GM12892 (cell line): ENCODE results near the gene RNF224.

ENCODE experiments used
- DNase-seq: peaks from one replicate; pipeline ENCODE4 v3.0.0; 2011; ENCODE audit not compliant: insufficient read length
- FAIRE-seq: peaks from 2 replicates; lab custom pipeline; 2011; peaks lifted over from hg19 to GRCh38; lab: Jason Lieb, UNC
- POLR2A ChIP-seq: IDR thresholded peaks from 2 replicates; pipeline ENCODE4 v1.6.1; 2011; ENCODE audit warnings: low read depth, low read length, control low read depth
- POLR2AphosphoS5 ChIP-seq: IDR thresholded peaks from 2 replicates; pipeline ENCODE4 v1.6.1; 2011; ENCODE audit warnings: low read depth, low read length, control low read depth
- TAF1 ChIP-seq: IDR thresholded peaks from 2 replicates; pipeline ENCODE4 v1.6.1; 2011; ENCODE audit warnings: low read depth, mild to moderate bottlenecking, control low read depth, low read length, borderline replicate concordance

The RNF224 gene

DNA sequence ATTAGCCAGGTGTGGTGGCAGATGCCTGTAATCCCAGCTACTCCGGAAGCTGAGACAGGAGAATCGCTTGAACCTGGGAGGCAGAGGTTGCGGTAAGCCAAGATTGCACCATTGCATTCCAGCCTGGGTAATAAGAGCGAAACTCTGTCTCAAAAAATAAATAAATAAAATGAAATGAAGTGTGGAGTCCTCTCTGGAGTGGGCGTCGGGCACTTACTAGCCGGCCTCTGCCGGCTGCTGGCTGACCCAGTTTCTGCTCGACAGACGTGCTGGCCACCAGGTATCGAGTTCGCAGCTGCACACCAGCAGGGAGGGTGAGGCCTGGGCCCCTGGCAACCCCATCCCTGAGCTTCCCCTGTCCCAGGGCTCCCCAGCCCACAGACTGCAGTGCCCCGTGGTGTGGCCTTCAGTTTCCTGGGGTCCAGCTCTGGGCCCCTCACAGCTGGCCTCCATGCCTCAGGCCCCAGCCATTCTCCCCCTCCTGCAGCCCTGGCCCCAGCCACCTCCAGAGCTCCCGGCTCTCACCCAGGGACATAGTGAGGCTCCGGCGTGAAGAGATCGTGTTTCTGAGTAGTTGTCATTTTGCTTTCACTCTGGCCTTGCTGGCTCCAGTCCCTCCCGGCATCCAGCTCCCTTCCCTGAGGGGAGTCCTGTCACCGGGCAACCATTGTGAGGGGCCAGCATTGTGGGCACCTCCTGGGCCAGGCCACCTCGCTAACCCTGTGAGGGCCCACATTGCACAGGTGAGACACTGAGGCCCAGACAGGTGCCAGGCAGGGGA, 20.0 kb downstream of the RNF224 start:
- FAIRE-seq (no peak), DNase-seq (no peak)
- no peak for TF ChIP-seq POLR2AphosphoS5
- no peak for TF ChIP-seq POLR2A
- TF ChIP-seq TAF1 = no peak

DNA sequence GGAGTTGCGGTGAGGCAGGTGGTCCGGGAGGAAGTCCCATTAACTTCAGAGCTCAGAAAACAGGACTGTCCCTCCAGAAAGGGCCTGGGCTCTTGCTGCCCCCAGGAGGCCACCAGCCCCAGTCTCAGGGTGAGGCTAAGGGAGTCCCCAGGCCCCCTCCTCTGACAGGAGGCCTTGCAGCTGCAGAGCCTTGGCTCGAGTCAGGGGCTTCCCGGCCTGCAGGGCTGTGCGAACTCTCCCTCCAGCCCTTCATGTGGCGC, 20.5 kb downstream of the RNF224 start:
- no peak for FAIRE-seq
- DNase-seq = no peak
- no peak for TF ChIP-seq TAF1
- TF ChIP-seq POLR2A = no peak
- no peak for TF ChIP-seq POLR2AphosphoS5

DNA sequence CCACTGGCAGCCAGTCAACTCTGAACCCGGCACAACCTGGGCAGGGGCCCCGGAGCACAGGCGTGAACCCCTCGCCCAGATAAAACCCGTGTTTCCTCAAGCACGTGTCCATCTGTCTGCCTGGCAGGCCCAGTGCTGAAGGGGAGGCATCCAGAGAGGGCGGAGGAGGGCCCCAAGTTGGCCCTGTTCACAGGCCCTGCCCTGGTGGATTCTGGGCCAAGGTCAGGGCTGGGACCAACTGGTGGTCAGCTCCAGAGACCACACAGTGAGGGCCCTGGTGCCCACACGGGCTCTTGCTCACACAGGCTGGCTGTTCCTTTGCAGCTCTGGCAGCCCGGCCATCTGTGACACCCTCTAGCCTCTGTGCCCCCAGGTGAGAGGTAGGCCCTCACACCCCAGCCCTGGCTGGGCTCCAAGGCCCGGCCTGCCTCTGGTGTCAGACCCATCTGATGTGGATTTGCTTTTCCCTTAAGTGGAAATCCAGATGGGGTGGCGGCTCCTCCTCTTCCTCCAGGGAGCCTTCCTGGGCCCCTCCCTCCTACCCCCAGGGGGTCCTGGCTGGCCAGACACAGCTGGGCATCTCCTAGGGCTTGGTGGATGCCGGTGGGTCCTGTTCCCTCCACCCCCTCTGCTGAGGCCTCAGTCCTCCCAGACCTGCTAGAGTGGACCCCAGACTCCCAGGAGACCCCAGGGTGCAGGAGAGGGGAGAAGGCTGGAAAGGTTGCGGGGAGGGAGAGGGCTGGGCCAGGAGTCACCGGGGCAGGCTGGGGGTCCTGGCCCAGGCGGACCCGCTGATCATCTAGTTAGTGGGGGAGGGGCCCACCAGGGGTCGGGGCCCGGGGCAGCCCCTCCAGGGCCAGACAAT, 23.3 kb downstream of the RNF224 start:
- FAIRE-seq (no peak), DNase-seq (no peak)
- no peak for TF ChIP-seq POLR2AphosphoS5
- TF ChIP-seq TAF1 = no peak
- no peak for TF ChIP-seq POLR2A

DNA sequence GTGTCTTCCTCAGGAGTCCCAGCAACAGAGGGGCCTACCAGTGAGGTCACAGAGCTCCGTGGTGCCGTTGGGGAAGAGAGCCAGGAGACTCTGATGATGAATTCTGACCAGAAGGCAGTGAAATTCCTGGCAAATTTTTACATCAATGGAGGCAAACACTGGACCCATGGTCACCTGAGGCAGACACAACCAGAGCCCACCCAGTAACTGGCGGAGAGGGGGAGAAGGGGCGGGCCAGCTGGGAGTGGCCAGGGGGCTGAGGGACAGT, 23.8 kb downstream of the RNF224 start, which contains the start of gene STPG3:
STPG3 (plus strand) TSS at position 93 of the 268 bp plus-strand sequence; CDS start at position 94, 1 bp downstream.
- no peak for FAIRE-seq
- no peak for DNase-seq
- TF ChIP-seq POLR2AphosphoS5 = no peak
- no peak for TF ChIP-seq TAF1
- TF ChIP-seq POLR2A = no peak

DNA sequence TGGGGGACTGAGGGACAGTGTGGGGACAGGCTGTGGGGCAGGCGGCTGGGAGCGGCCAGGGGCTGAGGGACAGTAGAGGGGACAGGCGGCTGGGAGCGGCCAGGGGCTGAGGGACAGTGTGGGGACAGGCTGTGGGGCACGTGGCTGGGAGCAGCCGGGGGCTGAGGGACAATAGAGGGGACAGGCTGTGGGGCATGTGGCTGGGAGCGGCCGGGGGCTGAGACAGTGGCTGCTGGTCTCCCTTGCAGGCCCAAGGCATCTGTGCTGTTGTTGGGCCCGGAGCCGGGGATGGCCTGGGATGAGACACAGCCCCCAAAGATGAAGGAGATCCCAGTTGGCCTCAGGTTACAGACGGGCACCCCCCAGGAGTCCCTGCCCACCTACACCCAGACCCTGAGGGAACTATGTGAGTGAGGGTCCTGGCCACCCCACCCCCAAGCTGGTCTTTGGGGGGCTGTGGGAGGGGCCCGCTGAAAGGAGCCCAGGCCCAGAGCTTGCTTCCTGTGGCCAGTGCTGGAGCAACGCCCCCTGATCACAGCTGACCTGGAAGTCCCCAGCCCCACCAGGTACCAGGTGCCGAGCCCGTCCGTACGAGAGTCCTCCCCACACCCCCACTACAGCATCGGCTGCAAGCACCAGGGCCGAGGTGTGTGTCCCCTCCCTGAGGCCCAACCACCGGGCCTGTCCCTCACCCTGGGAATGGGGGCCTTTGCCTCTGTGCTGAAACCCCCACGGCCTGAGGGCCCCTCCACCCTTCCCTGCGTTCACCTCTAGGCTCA, 24.4 kb downstream of the RNF224 start:
- DNase-seq (no peak), FAIRE-seq (no peak)
- no peak for TF ChIP-seq POLR2A
- TF ChIP-seq POLR2AphosphoS5 = no peak
- TF ChIP-seq TAF1 = no peak

DNA sequence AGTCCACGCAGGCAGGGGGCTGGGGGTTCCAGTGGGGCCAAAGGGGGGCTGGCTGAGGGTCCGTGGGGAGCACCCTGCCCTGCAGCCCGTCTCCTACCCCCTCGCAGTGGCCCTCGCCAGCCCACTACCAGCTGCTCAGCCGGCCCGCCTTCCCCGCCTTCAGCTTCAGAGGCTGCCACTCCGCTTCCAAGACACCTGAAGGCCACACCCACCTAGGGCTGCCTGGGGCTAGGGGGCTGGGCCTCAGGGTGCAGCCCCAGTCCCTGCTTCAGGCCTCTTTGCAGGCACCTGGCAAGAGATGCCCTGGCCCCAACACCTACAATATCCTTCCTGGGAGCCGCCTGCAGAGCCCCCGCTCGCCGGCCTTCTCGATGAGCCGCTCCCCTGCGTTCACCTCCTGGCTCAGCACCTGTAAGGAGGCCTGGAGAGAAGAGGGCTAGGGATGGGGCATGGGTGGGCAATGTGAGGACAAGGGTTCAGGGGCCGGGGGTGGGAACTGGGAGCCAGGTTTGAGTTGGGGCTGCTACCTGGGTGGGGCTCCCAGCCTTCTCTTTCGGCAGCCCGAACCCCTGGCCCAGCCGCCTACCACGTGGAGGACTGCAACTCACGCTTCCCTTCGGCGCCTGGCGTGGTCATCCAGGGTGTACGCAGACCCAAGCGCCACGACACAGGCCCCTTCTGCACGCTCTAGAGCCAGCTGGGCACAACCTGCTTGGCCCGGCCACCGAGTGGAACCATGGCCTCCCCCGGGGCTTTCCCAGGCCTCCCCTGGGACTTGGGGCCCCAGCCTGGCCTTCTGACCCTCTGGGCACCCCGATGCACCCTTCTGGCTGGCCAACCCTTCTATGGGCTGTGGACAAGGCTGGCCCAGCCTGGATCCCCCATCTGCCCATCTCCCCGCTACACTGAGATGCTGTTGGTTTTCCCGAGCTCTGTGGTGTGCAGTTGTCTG, 25.5 kb downstream of the RNF224 start:
- FAIRE-seq = no peak
- no peak for TF ChIP-seq POLR2AphosphoS5
- no peak for TF ChIP-seq TAF1
- no peak for TF ChIP-seq POLR2A

DNA sequence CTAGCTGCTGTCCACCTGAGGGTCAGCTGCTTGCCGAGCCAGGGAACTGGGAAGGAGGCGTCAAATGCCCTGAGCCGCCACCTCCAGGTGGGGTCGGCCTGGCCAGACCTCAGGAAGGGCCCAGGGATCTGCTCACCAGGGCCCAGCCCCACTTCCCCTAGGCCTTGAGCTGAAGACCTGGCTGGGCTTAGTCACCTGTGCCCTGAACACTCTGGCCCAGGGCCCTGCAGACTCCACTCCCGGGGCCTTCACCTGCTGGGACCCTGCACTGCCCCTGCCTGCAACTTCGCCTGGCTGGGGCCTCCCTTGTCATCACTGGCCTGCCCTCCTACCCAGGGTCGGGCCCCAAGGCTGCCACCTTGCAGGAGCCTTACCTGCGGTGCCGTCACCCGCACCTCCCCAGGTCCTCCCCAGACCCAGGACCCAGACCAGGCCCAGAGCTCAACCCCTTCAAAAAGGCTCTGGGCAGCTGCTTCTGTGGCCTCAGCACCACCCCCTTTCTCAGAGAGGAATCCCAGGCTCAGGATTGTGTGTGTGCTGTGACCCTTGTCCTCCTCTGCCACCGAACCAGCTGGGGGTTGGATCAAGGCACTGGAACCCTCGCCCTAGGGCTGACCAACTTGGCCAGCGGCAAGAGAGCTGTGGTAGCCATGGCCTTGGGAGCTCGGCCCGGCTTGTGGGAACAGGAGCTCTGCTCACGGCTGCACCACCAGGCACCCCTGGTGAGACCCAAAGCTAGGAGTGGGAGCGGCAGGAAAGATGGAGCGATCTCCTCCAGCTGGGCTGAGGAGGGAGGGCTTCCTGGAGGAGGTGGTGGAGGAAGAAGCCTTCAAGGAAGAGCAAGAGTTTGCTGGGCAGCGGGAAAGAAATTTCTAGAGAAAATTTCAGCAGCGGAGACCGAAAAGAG, 26.7 kb downstream of the RNF224 start:
- no peak for DNase-seq
- no peak for TF ChIP-seq TAF1
- TF ChIP-seq POLR2AphosphoS5 = no peak
- no peak for TF ChIP-seq POLR2A
- no peak for FAIRE-seq

More for the DNA sequence above, 25.5 kb downstream of the RNF224 start:
- no peak for DNase-seq

DNA sequence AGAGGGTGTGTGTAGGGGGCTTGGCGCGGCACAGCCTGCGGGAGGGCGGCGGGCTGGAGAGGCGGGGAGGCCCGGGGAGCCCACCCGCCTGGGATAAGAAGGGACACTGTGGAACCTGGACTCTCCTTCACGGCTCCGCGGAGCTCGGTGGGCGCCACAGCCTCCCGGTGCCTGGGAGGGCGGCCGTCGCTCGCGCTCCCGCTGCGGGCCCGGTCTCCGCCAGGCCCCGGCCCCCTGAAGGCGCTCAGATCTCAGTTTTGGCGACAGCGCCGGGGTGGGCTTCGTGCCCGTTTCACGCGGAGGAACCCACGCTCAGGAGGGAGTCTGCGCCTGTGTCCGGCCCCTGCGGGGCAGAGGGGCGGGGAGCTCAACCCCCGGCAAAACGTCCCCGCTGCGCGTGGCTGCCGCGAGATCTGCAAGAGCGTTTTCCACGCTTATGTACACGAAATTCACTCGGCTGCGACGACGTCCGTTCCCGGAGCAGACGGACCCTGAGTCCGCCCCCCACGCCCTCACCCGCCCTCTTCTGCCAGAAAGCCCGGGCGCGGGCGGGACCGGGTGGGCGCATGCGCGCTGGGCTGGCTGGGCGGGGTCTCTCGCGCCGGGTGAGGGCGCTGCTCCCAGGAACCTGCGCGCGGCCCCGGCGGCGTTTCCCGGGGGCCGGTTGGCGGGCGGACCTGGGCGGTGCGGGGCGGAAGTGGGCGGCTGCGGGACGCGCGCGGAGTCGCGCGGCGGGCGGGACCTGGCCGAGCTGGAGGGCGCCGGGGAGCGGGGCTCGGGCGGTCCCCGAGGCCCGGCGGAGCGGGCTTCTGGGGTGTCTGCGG, 27.5 kb downstream of the RNF224 start, which contains the start of gene NELFB:
NELFB (plus strand) TSS at position 704 of the 824 bp plus-strand sequence.
- DNase-seq (peak; percentile 100), FAIRE-seq (peak; percentile 100)
- peak; percentile 68 for TF ChIP-seq POLR2A
- TF ChIP-seq TAF1 = no peak

DNA sequence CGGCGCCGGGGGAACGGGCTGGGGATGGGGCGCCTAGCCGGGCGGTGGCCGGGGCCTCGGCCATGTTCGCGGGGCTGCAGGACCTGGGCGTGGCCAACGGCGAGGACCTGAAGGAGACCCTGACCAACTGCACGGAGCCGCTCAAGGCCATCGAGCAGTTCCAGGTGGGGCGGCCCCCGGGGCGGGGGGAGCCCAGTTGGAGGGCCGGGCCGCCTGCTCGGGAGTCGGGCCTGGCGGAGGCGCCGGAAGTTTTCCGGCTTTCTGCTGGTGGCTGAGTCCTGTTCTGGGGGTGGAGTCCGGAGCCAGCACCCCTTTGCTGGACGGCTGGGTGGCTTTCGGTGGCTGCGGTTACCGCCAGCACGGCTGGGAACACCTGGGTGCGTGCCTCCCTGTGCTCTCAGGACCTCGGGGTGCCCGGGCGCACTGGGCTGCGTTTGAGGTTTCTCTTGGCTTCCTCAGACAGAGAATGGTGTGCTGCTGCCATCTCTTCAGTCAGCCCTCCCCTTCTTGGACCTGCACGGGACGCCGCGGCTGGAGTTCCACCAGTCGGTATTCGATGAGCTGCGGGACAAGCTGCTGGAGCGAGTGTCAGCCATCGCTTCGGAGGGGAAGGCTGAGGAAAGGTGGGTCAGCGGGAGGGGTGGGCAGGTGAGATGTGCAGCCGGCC, 28.3 kb downstream of the RNF224 start:
- TF ChIP-seq POLR2AphosphoS5 (no peak), TAF1 (no peak), POLR2A (no peak; the same call in 1 of the 2 replicates)
- FAIRE-seq (no peak), DNase-seq (no peak)
